CD4-positive, alpha-beta T cell treated with Interleukin-10 for 1 hour (primary cell): Measurements from ENCODE around the gene HOXD1.

Source experiments
- DNase-seq: peaks from one replicate; pipeline ENCODE4 v3.0.0-alpha.2; 2020

HOXD1 gene

GRCh38 chr2:176167398-176167797 is 21.1 kb upstream of the HOXD1 start:
- no peak for DNase-seq

- DNase-seq, result no peak
These were observed 19.3 kb upstream of the HOXD1 start for GRCh38 chr2:176169181-176169580.

- no peak for DNase-seq
These were observed 18.8 kb upstream of the HOXD1 start for GRCh38 chr2:176169711-176170110.

- DNase-seq, result no peak
These were observed 17.7 kb upstream of the HOXD1 start for GRCh38 chr2:176170602-176171305.

- no peak for DNase-seq
These were observed 17.0 kb upstream of the HOXD1 start for GRCh38 chr2:176171351-176172006.

- no peak for DNase-seq
These were observed 16.2 kb upstream of the HOXD1 start for GRCh38 chr2:176172007-176172894.

- DNase-seq, result no peak
These were observed 15.4 kb upstream of the HOXD1 start for GRCh38 chr2:176172895-176173566.

- DNase-seq, result no peak
These were observed 14.7 kb upstream of the HOXD1 start for GRCh38 chr2:176173567-176174381.

GRCh38 chr2:176174382-176174823 is 14.1 kb upstream of the HOXD1 start:
- no peak for DNase-seq

- DNase-seq, result no peak
These were observed 13.4 kb upstream of the HOXD1 start for GRCh38 chr2:176174824-176175708.

- DNase-seq, result no peak
These were observed 12.5 kb upstream of the HOXD1 start for GRCh38 chr2:176175709-176176607.

- DNase-seq, result no peak
These were observed 10.9 kb upstream of the HOXD1 start for GRCh38 chr2:176177580-176178037.

GRCh38 chr2:176178038-176178756 is 10.3 kb upstream of the HOXD1 start:
- no peak for DNase-seq

- DNase-seq, result no peak
These were observed 9.6 kb upstream of the HOXD1 start for GRCh38 chr2:176178757-176179295.

GRCh38 chr2:176181551-176181950 is 6.9 kb upstream of the HOXD1 start:
- DNase-seq, result no peak

GRCh38 chr2:176182671-176183070 is 5.8 kb upstream of the HOXD1 start:
- no peak for DNase-seq

- no peak for DNase-seq
These were observed 3.7 kb upstream of the HOXD1 start for GRCh38 chr2:176184749-176185148.

GRCh38 chr2:176186024-176186423 is 2.4 kb upstream of the HOXD1 start:
- DNase-seq, result no peak
